Measurements from ENCODE around the gene C9orf40.

Gene C9orf40, protein sequence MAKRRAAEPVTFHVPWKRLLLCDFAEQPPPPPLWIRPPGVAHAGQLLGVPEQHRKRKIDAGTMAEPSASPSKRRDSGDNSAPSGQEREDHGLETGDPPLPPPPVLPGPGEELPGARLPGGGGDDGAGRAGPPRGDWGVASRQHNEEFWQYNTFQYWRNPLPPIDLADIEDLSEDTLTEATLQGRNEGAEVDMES

GRCh38 chr9:74952201-74953151 is at the start of gene C9orf40:
Gene C9orf40 (minus strand): TSS chr9:74952912. CDS start chr9:74952611, 301 bp downstream.
- DNase-seq: peak; percentile 93

DNA sequence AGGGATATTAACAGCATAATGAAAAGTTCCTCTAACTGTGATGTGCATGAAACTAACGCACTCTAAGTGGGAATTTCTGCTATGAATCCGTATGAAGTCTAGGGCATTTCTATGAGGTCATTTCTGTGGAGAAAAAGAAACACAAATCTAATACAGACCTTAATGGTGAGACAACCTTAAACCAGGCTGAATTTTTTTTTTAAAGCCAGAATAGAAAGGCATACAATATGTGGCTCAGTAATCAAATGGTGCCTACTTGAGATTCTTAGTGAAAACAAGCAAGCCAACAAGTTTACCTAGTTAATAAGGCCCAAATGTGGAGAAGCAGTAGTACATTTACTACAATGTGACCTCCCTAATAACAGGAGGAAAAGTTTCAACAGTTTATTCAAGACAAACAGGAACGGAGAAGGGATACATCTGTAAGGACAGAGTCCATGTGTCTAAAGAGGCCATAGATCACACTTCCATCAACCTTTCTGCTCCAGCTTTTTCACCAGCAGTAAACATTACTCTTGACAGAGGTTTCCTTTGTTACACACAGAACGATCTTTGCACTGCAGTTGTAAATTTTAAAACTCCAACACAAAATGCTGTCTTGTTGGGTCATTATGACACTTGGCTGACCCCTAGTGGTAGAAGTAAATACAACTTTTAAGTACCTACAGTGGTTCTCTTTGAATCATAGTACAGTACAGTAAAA is 49.2 kb upstream of the C9orf40 start:
- no peak for DNase-seq

DNA sequence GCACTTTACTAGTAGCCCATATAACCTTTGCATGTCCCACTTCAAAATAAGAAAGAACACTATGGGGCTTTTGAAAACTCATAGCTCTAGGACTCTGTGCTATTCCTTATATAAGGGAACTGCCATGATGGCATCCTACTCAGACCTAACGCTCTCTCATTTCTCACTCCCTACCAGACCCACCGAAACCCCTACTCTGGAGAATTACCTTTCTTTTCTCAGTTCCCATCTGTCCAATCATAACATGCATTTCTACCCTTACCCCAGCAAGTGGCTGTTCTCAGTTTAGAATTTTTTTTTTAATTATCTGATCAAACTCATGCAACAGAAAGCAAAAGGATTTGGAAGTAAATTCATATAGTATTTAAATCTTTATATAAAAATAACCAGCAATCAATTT is 48.1 kb upstream of the C9orf40 start:
- DNase-seq: no peak

DNA sequence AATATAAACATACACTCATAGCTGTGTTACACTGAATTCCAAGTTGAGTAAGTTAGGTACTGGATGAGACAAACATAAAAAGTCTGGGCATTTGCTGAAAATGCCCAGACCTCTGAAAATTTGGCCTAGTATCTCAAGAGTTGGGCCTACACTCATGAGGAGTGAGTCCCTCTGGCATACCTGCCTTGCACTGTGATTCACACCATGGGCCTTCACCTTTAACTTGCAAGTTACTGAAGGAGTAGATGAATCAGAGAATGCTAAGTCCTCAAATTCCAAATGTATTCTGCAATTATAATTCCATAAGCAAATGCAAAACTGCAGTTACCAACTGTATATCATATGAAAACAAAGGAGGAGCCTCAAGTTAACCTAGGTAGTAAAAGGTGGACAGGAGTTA is 32.3 kb upstream of the C9orf40 start:
- DNase-seq: no peak

- DNase-seq: no peak
Measured at GRCh38 chr9:74983709-74984108, 31.0 kb upstream of the C9orf40 start.

DNA sequence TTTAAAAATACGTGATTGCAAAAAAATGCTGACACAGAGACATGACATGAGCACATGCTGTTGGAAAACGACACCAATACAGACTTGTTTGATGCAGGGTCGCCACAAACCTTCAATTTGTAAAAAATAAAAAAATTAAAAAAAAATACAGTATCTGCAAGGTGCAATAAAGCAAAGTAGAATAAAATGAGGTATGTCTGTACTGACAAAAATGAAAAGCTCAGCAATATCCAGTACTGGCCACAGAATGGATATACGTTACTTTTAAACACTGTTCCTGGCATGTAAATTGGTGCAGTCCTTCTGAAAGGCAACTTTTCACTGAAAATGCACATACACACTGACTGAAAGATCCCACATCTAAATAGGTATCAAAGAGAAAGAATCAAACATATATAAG is 27.1 kb upstream of the C9orf40 start:
- no peak for DNase-seq

GRCh38 chr9:74977287-74977686 is 24.6 kb upstream of the C9orf40 start:
- DNase-seq: no peak

DNA sequence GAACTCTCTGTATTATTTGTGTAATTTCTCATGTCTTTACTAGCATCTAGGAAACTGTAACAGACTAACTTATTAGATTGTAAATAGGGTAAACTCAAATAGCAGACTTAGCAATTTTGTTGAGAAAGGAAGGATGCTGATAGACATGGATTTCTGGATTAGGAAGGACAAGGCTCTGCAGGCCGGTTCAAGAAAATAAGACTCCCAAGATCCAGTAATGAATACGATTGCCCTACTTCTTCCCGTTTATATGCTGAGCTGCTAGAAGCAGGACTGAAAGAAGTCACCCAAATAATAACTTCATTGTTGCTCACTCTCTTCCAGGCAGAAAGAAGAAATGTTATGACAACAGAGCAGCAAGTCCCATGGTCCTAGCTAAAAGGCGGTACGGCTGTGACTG is 22.8 kb upstream of the C9orf40 start:
- no peak for DNase-seq

DNA sequence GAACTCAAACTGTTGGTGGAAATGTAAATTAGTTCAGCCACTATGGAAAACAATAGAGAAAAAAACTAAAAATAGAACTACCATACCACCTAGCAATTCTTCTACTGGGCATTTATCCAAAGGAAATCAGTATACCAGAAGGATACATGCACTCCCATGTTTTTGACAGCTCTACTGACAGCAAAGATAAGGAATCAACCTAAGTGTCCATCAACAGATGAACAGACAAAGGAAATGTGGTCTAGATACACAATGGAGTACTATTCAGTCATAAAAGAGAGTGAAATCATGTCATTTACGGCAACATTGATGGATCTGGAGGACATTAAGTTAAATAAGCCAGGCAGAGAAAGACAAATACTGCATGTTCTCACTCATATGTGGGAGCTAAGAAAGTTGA is 21.8 kb upstream of the C9orf40 start:
- no peak for DNase-seq

DNA sequence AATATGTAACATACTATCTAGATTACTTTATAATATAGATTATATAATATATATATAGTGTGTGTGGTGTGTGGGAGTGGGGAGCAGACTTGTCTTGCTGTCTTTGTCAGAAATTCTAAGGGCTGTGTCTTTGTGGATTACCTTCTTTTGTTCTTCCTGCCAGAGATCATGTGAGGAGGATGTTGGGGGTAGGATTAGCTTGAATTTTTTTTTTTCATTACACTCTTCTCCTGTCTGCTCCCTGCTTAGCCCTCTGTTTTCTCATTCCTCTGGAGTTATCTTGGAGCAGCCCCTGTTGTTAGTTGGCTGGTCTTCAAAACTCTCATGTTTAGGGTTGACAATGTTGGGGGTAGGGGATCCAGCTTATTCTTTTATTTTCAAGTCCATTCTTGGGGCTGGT is 21.0 kb upstream of the C9orf40 start:
- no peak for DNase-seq

DNA sequence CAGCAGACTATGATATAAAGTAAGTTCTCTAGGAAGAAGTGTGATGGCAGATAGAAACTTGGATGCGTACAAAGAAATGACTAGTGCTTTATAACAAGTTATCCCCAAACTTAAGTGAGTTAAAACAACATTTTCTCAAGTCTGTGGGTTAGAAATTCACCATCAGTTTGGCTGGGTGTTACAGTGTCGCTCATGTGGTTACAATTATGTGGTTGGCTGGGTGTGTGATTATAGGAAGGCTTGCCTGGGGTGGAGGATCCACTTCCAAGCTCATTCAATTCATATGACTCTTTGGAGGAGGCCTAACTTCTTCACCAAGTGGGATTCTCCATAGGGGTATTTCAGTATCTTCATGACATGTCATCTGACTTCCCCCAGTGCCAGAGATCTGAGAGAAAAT is 10.3 kb upstream of the C9orf40 start:
- DNase-seq: no peak

DNA sequence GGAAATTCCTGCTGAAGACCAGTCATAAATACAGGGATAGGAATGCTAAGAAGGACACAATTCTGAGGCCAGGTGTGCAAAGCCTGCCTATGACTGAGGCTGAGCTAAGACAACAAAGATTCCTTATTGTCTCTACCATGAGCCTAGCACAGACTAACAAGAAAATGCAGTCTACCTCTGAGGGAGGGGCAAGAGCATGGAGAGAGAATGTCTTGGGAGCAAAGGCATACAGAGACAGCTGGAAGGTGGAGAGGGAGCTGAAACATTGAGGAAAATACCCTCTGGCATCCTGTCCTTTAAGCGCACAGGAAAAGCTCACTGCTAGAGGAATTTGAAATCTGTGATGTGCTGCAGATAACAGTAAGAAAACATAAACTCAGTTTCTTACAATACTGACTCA is 8.8 kb upstream of the C9orf40 start:
- DNase-seq: no peak

DNA sequence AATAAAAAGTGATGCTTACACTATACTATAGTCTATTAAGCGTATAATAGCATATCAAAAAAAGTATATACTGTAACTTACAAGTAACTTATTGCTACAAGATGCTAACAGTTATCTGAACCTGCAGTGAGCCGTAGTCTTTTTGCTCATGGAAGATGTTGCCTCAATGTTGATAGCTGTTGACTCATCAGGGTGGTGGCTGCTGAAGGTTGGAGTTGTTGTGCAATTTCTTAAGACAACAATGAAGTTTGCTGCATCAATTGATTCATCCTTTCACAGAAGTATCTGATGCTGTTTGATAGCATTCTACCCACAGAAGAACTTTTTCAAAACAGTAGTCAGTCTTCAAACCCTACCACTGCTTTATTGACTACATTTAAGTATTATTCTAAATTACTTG is 7.8 kb upstream of the C9orf40 start:
- no peak for DNase-seq

DNA sequence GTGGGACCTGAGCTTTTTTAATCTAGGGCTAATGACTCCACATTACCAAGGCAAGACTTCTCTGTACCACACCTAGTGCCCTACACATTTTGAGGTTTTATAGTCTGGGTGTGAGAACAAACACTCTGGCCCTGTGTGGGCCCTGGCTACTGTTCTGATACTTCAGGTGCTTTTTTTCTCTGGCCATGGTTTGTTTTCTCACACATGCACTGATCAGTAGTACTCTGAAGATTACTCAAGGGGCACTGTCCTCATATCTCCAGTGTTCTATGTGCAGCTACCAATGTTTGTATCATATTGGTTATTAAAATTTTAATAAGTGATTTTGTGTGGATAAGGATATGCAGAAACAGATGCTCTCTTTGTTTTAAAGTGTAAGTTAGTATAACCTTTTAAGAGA is 5.9 kb upstream of the C9orf40 start:
- no peak for DNase-seq

GRCh38 chr9:74953235-74953751 is 581 bp upstream of the C9orf40 start:
- no peak for DNase-seq

DNA sequence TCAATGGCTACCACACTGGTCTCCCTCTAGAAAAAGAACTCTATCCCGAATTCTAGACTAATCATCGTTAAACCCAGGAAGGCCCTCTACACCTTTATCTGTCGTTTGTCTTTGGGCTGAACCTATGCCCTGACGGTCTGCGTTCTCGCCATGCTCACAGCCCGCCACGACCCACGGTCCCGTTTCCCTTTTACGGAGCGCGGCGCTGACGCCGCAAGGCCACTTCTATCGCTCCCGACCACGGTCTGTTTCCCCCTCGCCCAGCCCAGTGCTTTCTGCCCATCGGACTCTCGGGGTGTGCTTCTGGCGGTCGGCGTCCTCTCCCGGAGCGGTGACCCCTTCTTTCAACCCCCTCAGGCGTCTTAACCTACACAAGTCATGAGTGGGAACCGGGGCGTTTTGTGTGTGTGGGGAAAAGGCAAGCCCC is 974 bp downstream of the C9orf40 start:
- peak; percentile 46 for DNase-seq

DNA sequence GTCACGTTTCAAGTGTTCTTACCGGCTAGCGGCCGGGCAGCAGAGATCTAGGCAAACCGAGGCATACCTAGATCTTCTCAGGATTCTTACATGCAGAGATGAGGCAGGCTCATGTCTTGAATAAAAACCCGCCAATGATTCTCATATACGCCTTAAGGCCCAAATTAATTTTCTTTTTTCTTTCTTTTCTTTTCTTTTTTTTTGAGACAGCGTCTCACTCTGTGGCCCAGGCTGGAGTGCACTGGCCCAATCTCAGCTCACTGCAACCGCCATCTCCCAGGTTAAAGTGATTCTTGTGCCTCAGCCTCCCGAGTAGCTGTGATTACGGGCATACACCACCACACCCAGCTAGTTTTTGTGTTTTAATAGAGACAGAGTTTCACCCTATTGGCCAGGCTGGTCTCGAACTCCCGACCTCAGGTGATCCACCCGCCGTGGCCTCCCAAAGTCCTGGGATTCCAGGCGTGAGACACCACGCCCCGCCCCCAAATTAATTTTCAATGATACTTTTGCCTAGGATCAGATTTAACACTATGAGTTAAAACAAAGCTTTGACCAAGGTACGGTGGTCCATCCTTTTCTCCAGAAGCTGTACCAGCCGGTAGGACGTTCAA is 1.5 kb downstream of the C9orf40 start:
- DNase-seq: no peak

DNA sequence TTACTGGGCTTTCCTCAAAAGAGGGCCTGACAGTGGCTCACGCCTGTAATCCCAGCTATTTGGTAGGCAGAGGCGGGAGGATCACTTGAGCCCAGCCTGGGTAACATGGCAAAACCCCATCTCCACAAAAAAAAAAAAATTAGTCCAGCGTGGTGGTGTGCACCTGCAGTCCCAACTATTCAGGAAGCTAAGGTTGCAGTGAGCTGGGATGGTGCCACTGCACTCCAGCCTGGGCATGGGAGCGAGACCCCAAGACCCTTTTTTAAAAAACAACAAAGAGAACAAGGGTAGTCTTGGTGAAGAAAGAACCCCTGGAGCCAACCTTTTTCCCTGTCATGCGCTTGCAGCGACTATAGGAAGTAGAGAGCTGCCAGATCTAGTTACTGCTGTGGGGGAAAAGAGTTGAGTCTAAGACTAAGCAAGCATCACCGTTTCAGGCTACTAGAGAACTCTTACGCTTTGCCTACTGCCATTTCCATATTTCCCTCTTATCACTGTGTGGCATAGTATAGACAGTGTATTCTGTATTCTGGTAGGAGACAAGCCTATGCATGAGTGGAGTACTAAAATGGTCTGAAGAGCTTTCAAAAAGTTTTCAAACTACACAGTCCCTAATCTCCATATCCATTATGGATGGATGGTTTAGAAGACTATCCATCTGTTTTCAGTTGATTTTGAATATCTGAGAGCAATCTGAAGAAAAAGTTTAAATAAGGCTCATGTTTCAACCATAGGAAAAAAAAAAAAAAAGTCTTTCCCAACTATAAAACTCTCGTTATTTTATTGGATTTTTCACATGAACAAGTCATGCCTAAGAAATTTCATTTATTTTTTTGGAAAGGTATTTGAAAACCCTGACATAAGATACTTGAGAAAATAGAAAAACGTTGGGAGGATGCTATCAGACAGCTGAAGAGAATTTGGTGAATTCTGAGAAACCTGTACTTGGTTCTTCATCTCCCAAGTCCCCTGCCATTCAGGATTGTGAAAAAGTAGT is 2.6 kb downstream of the C9orf40 start:
- no peak for DNase-seq

- DNase-seq: no peak
Measured at GRCh38 chr9:74948937-74949336, 3.8 kb downstream of the C9orf40 start.

- no peak for DNase-seq
Measured at GRCh38 chr9:74946686-74947085, 6.0 kb downstream of the C9orf40 start.

- DNase-seq: peak; percentile 16
Measured at GRCh38 chr9:74942801-74943200, 9.9 kb downstream of the C9orf40 start.

DNA sequence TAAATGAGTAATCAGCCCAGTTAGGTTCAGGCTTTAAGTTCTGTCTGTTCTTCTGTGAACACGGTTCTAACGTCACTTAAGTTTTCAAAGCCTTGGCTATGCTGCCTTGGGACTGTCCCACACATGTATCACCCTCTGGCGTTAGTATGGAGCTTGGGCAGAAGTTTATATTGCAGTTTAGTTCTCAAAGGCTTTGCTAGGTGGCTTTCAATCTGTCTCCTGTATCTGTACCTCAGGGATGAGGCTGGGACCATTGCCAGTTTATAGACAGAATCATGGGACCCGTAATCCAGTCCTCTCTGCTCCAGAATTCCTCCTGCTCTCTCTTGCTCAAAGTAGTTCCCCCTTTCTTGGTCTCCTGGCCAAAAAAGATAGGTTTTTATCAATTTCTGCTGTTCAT is 12.1 kb downstream of the C9orf40 start:
- DNase-seq: no peak

All from stimulated activated CD4-positive, alpha-beta T cell treated with anti-CD3 and anti-CD28 coated beads, Interleukin-12 subunit alpha, Interleukin-12 subunit beta, amount 100 ng/mL, for 4 hours (primary cell).